Measurements from ENCODE around the gene FAHD2A.
"Not testable (repeated sequence)": the region's sequence is repeated elsewhere in the genome, so short reads cannot be mapped to it uniquely, and the experiment has no call there.

FAHD2A gene

GRCh38 chr2:95402370-95403203, at the start of gene FAHD2A:
TSS of gene FAHD2A (plus strand) at chr2:95402708. CDS start at chr2:95405559, 2,851 bp downstream.
- DNase-seq (ENCODE audit: extremely low read depth in 1 of 2, low read depth in 1 of 2) = peak; percentile 75 to 95

GRCh38 chr2:95353055-95353575, 49.4 kb upstream of the FAHD2A start:
- DNase-seq (ENCODE audit: extremely low read depth in 1 of 2, low read depth in 1 of 2) = no peak

GRCh38 chr2:95353613-95354468, 48.7 kb upstream of the FAHD2A start:
- no peak for DNase-seq (ENCODE audit: extremely low read depth in 1 of 2, low read depth in 1 of 2)

- DNase-seq (ENCODE audit: extremely low read depth in 1 of 2, low read depth in 1 of 2) = no peak
Observed at GRCh38 chr2:95354469-95354901, 48.0 kb upstream of the FAHD2A start.

GRCh38 chr2:95354925-95355324, 47.6 kb upstream of the FAHD2A start:
- DNase-seq (ENCODE audit: extremely low read depth in 1 of 2, low read depth in 1 of 2) = no peak

GRCh38 chr2:95355486-95355885, 47.0 kb upstream of the FAHD2A start:
- not testable (repeated sequence) for DNase-seq (ENCODE audit: extremely low read depth in 1 of 2, low read depth in 1 of 2)

GRCh38 chr2:95356821-95357700, 45.4 kb upstream of the FAHD2A start:
- DNase-seq (ENCODE audit: extremely low read depth in 1 of 2, low read depth in 1 of 2) = no peak

- DNase-seq (ENCODE audit: extremely low read depth in 1 of 2, low read depth in 1 of 2) = no peak
Observed at GRCh38 chr2:95357717-95358280, 44.7 kb upstream of the FAHD2A start.

- no peak for DNase-seq (ENCODE audit: extremely low read depth in 1 of 2, low read depth in 1 of 2)
Observed at GRCh38 chr2:95359031-95359430, 43.5 kb upstream of the FAHD2A start.

- no peak for DNase-seq (ENCODE audit: extremely low read depth in 1 of 2, low read depth in 1 of 2)
Observed at GRCh38 chr2:95359501-95359930, 43.0 kb upstream of the FAHD2A start.

- no peak for DNase-seq (ENCODE audit: extremely low read depth in 1 of 2, low read depth in 1 of 2)
Observed at GRCh38 chr2:95361216-95361980, 41.1 kb upstream of the FAHD2A start.

GRCh38 chr2:95362486-95362885, 40.0 kb upstream of the FAHD2A start:
- no peak for DNase-seq (ENCODE audit: extremely low read depth in 1 of 2, low read depth in 1 of 2)

- no peak for DNase-seq (ENCODE audit: extremely low read depth in 1 of 2, low read depth in 1 of 2)
Observed at GRCh38 chr2:95366514-95366913, 36.0 kb upstream of the FAHD2A start.

GRCh38 chr2:95372216-95372829, 30.2 kb upstream of the FAHD2A start:
- DNase-seq (ENCODE audit: extremely low read depth in 1 of 2, low read depth in 1 of 2) = no peak

GRCh38 chr2:95372845-95373244, 29.7 kb upstream of the FAHD2A start:
- no peak for DNase-seq (ENCODE audit: extremely low read depth in 1 of 2, low read depth in 1 of 2)

GRCh38 chr2:95374029-95374428, 28.5 kb upstream of the FAHD2A start:
- no peak for DNase-seq (ENCODE audit: extremely low read depth in 1 of 2, low read depth in 1 of 2)

GRCh38 chr2:95374451-95374920, 28.0 kb upstream of the FAHD2A start:
- DNase-seq (ENCODE audit: extremely low read depth in 1 of 2, low read depth in 1 of 2) = no peak

GRCh38 chr2:95374921-95375471, 27.5 kb upstream of the FAHD2A start:
- no peak for DNase-seq (ENCODE audit: extremely low read depth in 1 of 2, low read depth in 1 of 2)

All from activated CD8-positive, alpha-beta memory T cell treated with anti-CD3 and anti-CD28 coated beads for 1 hour (primary cell).